Nephron (organoid): ENCODE results near the gene TMED6.
"Not testable (repeated sequence)": the region's sequence is repeated elsewhere in the genome, so short reads cannot be mapped to it uniquely, and the experiment has no call there.

ENCODE experiments used
- H3K27ac Mint-ChIP-seq, 3 experiments: 2 replicates each; pipeline ENCODE4 v1.8.0; 2020; ENCODE audit warnings: mixed read lengths in 3 of 3, mild to moderate bottlenecking in 2 of 3, moderate library complexity in 1 of 3
- H3K27me3 Mint-ChIP-seq: 2 replicates; pipeline ENCODE4 v1.8.0; 2021; ENCODE audit warnings: low read depth, mild to moderate bottlenecking, moderate library complexity, mixed read lengths
- H3K36me3 Mint-ChIP-seq: 2 replicates; pipeline ENCODE4 v1.8.0; 2020; ENCODE audit warnings: low read depth, mixed read lengths
- H3K4me1 Mint-ChIP-seq: 2 replicates; pipeline ENCODE4 v1.8.0; 2020; ENCODE audit warnings: mixed read lengths
- H3K4me3 Mint-ChIP-seq, 3 experiments: 2 replicates each; pipeline ENCODE4 v1.8.0; 2020; ENCODE audit warnings: mild to moderate bottlenecking in 3 of 3, mixed read lengths in 3 of 3, moderate library complexity in 2 of 3
- H3K9me3 Mint-ChIP-seq: 2 replicates; pipeline ENCODE4 v1.8.0; 2020; ENCODE audit warnings: mixed read lengths
- CTCF ChIP-seq, 3 experiments: fragments of 200-600 bp; sonication (generic); IDR thresholded peaks; one replicate each; pipeline ENCODE4 v1.5.0; 2021; ENCODE audit warnings: antibody characterized with exemption in 3 of 3; ENCODE audit not compliant: unreplicated experiment in 3 of 3

Gene TMED6

GRCh38 chr16:69367980-69368379, 16.4 kb upstream of the TMED6 start:
- Mint-ChIP-seq H3K36me3 (peaks cover 77% of the 10 kb centered on the region), H3K4me3 (no peak overlapping the region), H3K9me3 (no peaks in the 10 kb centered on the region), H3K4me1 (no peaks in the 10 kb centered on the region), H3K27me3 (no peaks in the 10 kb centered on the region), H3K27ac (no peak overlapping the region)
- no peak for TF ChIP-seq CTCF (IDR thresholded peaks at IDR 0.05; ENCODE audit: unreplicated experiment in 3 of 3)

- Mint-ChIP-seq H3K9me3 (no peaks in the 10 kb centered on the region), H3K4me1 (no peaks in the 10 kb centered on the region), H3K27me3 (no peaks in the 10 kb centered on the region), H3K4me3 (no peak overlapping the region), H3K36me3 (peaks cover 71% of the 10 kb centered on the region), H3K27ac (no peak overlapping the region)
- TF ChIP-seq CTCF (IDR thresholded peaks at IDR 0.05; ENCODE audit: unreplicated experiment in 3 of 3), result no peak
Measured at GRCh38 chr16:69366431-69366830, 14.8 kb upstream of the TMED6 start.

- H3K27me3 Mint-ChIP-seq, result no peaks in the 10 kb centered on the region
- H3K9me3 Mint-ChIP-seq, result no peaks in the 10 kb centered on the region
- peaks cover 72% of the 10 kb centered on the region for H3K36me3 Mint-ChIP-seq
- H3K4me3 Mint-ChIP-seq, result no peak overlapping the region
- no peaks in the 10 kb centered on the region for H3K4me1 Mint-ChIP-seq
- H3K27ac Mint-ChIP-seq, result no peak overlapping the region
- no peak for TF ChIP-seq CTCF (IDR thresholded peaks at IDR 0.05; ENCODE audit: unreplicated experiment in 3 of 3)
Measured at GRCh38 chr16:69365901-69366300, 14.3 kb upstream of the TMED6 start.

- Mint-ChIP-seq H3K27ac (no peak overlapping the region), H3K36me3 (peaks cover 58% of the 10 kb centered on the region), H3K4me3 (no peak overlapping the region), H3K9me3 (no peaks in the 10 kb centered on the region), H3K4me1 (no peaks in the 10 kb centered on the region), H3K27me3 (no peaks in the 10 kb centered on the region)
- no peak for TF ChIP-seq CTCF (IDR thresholded peaks at IDR 0.05; ENCODE audit: unreplicated experiment in 3 of 3)
Measured at GRCh38 chr16:69364088-69364487, 12.5 kb upstream of the TMED6 start.

- TF ChIP-seq CTCF (IDR thresholded peaks at IDR 0.05; ENCODE audit: unreplicated experiment in 3 of 3), result no peak
- Mint-ChIP-seq H3K27me3 (no peaks in the 10 kb centered on the region), H3K36me3 (peaks cover 50% of the 10 kb centered on the region), H3K4me3 (no peak overlapping the region), H3K27ac (no peak overlapping the region), H3K4me1 (no peaks in the 10 kb centered on the region), H3K9me3 (no peaks in the 10 kb centered on the region)
Measured at GRCh38 chr16:69363281-69363717, 11.7 kb upstream of the TMED6 start.

GRCh38 chr16:69360070-69360469, 8.5 kb upstream of the TMED6 start:
- Mint-ChIP-seq H3K36me3 (peaks cover 41% of the 10 kb centered on the region), H3K4me1 (peaks cover 18% of the 10 kb centered on the region)
- not testable (repeated sequence) for H3K27me3 Mint-ChIP-seq, H3K27ac Mint-ChIP-seq, H3K9me3 Mint-ChIP-seq, H3K4me3 Mint-ChIP-seq
